ENCODE data around the gene ZNF593OS.

- TF ChIP-seq, protein P1, sequence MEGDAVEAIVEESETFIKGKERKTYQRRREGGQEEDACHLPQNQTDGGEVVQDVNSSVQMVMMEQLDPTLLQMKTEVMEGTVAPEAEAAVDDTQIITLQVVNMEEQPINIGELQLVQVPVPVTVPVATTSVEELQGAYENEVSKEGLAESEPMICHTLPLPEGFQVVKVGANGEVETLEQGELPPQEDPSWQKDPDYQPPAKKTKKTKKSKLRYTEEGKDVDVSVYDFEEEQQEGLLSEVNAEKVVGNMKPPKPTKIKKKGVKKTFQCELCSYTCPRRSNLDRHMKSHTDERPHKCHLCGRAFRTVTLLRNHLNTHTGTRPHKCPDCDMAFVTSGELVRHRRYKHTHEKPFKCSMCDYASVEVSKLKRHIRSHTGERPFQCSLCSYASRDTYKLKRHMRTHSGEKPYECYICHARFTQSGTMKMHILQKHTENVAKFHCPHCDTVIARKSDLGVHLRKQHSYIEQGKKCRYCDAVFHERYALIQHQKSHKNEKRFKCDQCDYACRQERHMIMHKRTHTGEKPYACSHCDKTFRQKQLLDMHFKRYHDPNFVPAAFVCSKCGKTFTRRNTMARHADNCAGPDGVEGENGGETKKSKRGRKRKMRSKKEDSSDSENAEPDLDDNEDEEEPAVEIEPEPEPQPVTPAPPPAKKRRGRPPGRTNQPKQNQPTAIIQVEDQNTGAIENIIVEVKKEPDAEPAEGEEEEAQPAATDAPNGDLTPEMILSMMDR (IDR thresholded peaks at IDR 0.05), result no peak
- TF ChIP-seq EZH2 (IDR thresholded peaks at IDR 0.05; ENCODE audit: borderline replicate concordance, insufficient read depth, low read depth, low read length, poor library complexity, severe bottlenecking), result no peak
Measured at GRCh38 chr1:26129778-26130177, 41.9 kb downstream of the ZNF593OS start.
